Measurements from ENCODE around the gene CD53.

The CD53 gene

GRCh38 chr1:110878591-110878990 is 5.6 kb downstream of the CD53 start:
- Histone ChIP-seq H3F3A (ENCODE audit: insufficient read depth, low read length) (0 out of 2 replicates have a peak, but pooled peaks cover 8% of the 10 kb centered on the region), H3K36me3 (ENCODE audit: insufficient read depth, low read length) (peaks cover 49% of the 10 kb centered on the region), H3K79me2 (ENCODE audit: insufficient read depth, low read length) (peaks cover 100% of the 10 kb centered on the region), H3K9me3 (ENCODE audit: low read length) (no peaks in the 10 kb centered on the region), H2AFZ (ENCODE audit: low read length) (no peak overlapping the region), H3K27ac (ENCODE audit: low read depth, low read length, poor library complexity, severe bottlenecking) (no peak overlapping the region), H4K20me1 (ENCODE audit: insufficient read depth, low read length) (no peaks in the 10 kb centered on the region), H3K4me3 (ENCODE audit: low read depth, low read length, poor library complexity, severe bottlenecking) (no peak overlapping the region), H3K27me3 (ENCODE audit: insufficient read depth, low read length) (no peaks in the 10 kb centered on the region), H3K9me2 (ENCODE audit: low read depth, low read length) (no peaks in the 10 kb centered on the region), H3K9ac (ENCODE audit: low read length) (no peak overlapping the region), H3K4me2 (ENCODE audit: low read length) (no peak overlapping the region; the same call in 1 of the 2 replicates), H3K4me1 (ENCODE audit: insufficient read depth, low read length, severe bottlenecking) (peaks cover 67% of the 10 kb centered on the region)
- TF ChIP-seq EZH2 (IDR thresholded peaks at IDR 0.05; ENCODE audit: borderline replicate concordance, low read length) (no peak), CTCF (IDR thresholded peaks at IDR 0.05; ENCODE audit: low read length) (no peak)

- TF ChIP-seq CTCF (IDR thresholded peaks at IDR 0.05; ENCODE audit: low read length) (no peak), EZH2 (IDR thresholded peaks at IDR 0.05; ENCODE audit: borderline replicate concordance, low read length) (no peak)
- H4K20me1 ChIP-seq (ENCODE audit: insufficient read depth, low read length) = no peaks in the 10 kb centered on the region
- peak overlapping the region; percentile 68 for H3K27ac ChIP-seq (ENCODE audit: low read depth, low read length, poor library complexity, severe bottlenecking)
- H3K4me2 ChIP-seq (ENCODE audit: low read length) = no peak overlapping the region
- no peak overlapping the region for H3K4me3 ChIP-seq (ENCODE audit: low read depth, low read length, poor library complexity, severe bottlenecking)
- peaks cover 100% of the 10 kb centered on the region for H3K79me2 ChIP-seq (ENCODE audit: insufficient read depth, low read length)
- peaks cover 67% of the 10 kb centered on the region for H3K4me1 ChIP-seq (ENCODE audit: insufficient read depth, low read length, severe bottlenecking)
- H3K9ac ChIP-seq (ENCODE audit: low read length) = no peak overlapping the region
- H3K9me3 ChIP-seq (ENCODE audit: low read length) = no peaks in the 10 kb centered on the region
- no peak overlapping the region for H2AFZ ChIP-seq (ENCODE audit: low read length)
- peaks cover 49% of the 10 kb centered on the region for H3K36me3 ChIP-seq (ENCODE audit: insufficient read depth, low read length)
- no peaks in the 10 kb centered on the region for H3K9me2 ChIP-seq (ENCODE audit: low read depth, low read length)
- H3K27me3 ChIP-seq (ENCODE audit: insufficient read depth, low read length) = no peaks in the 10 kb centered on the region
- H3F3A ChIP-seq (ENCODE audit: insufficient read depth, low read length) = 0 out of 2 replicates have a peak, but pooled peaks cover 8% of the 10 kb centered on the region
These were observed 6.0 kb downstream of the CD53 start for GRCh38 chr1:110878993-110879392.

- no peaks in the 10 kb centered on the region for H3K9me3 ChIP-seq (ENCODE audit: low read length)
- H3K4me3 ChIP-seq (ENCODE audit: low read depth, low read length, poor library complexity, severe bottlenecking) = no peak overlapping the region
- no peak overlapping the region for H3K9ac ChIP-seq (ENCODE audit: low read length)
- 0 out of 2 replicates have a peak, but pooled peaks cover 8% of the 10 kb centered on the region for H3F3A ChIP-seq (ENCODE audit: insufficient read depth, low read length)
- H3K4me2 ChIP-seq (ENCODE audit: low read length) = peak overlapping the region; percentile 1; the same call in 1 of the 2 replicates
- TF ChIP-seq CTCF (IDR thresholded peaks at IDR 0.05; ENCODE audit: low read length) (no peak), EZH2 (IDR thresholded peaks at IDR 0.05; ENCODE audit: borderline replicate concordance, low read length) (no peak)
- H3K4me1 ChIP-seq (ENCODE audit: insufficient read depth, low read length, severe bottlenecking) = peaks cover 63% of the 10 kb centered on the region
- peaks cover 100% of the 10 kb centered on the region for H3K79me2 ChIP-seq (ENCODE audit: insufficient read depth, low read length)
- peak overlapping the region; percentile 68 for H3K27ac ChIP-seq (ENCODE audit: low read depth, low read length, poor library complexity, severe bottlenecking)
- H4K20me1 ChIP-seq (ENCODE audit: insufficient read depth, low read length) = no peaks in the 10 kb centered on the region
- H3K9me2 ChIP-seq (ENCODE audit: low read depth, low read length) = no peaks in the 10 kb centered on the region
- no peaks in the 10 kb centered on the region for H3K27me3 ChIP-seq (ENCODE audit: insufficient read depth, low read length)
- H3K36me3 ChIP-seq (ENCODE audit: insufficient read depth, low read length) = peaks cover 53% of the 10 kb centered on the region
- H2AFZ ChIP-seq (ENCODE audit: low read length) = no peak overlapping the region
These were observed 7.0 kb downstream of the CD53 start for GRCh38 chr1:110879758-110880606.
